ENCODE data around the gene EXOC4. TPM values are rescaled to one million over a fixed set of nuclear protein-coding genes. Genes with fewer than 3 reads are reported as not detected.

Gene EXOC4
- total and polyA plus RNA-seq, 2 donors (not counting 3 experiments of a cell fraction or from before 2014, with no cell fraction given) = 20.3 to 73.1 TPM

GRCh38 chr7:133497061-133497460 lies 244.2 kb downstream of the EXOC4 start:
- CTCF ChIA-PET = interaction anchor here (0.7 to 1.1 kb wide), 3 partner anchors 8 to 860 kb away, joined by 3 to 4 read pairs (median 4); no protein-coding TSS in a partner anchor
- dilution Hi-C loops (cut with MboI; ENCODE audit: extremely low pct_ligation_motif_present, low sequenced_read_pairs) = no loop called here
- Histone ChIP-seq H3K9me1 (replicated peaks; ENCODE audit: control insufficient read depth, extremely low read depth, insufficient read depth, low read length) (no peaks in the 10 kb centered on the region), H3K27ac (ENCODE audit: insufficient read depth, low read depth, low read length) (no peak overlapping the region), H3K4me1 (ENCODE audit: control insufficient read depth, extremely low read depth, insufficient read depth, low read length) (no peaks in the 10 kb centered on the region), H3K9ac (replicated peaks; ENCODE audit: extremely low read depth, insufficient read depth, low read length) (no peak overlapping the region), H3K27me3 (ENCODE audit: control insufficient read depth in 2 of 2, insufficient read depth in 2 of 2, low read length in 2 of 2) (no peaks in the 10 kb centered on the region), H3K9me3 (replicated peaks; ENCODE audit: control insufficient read depth, insufficient read depth, low read length) (no peaks in the 10 kb centered on the region), H4K20me1 (replicated peaks; ENCODE audit: control insufficient read depth, extremely low read depth, insufficient read depth, low read length) (no peaks in the 10 kb centered on the region), H2AFZ (ENCODE audit: low read depth, low read length) (no peak overlapping the region), H3K4me2 (ENCODE audit: insufficient read depth, low read length) (no peak overlapping the region), H3K36me3 (ENCODE audit: control insufficient read depth in 2 of 2, extremely low read depth in 1 of 2, insufficient read depth in 2 of 2, low read length in 2 of 2) (no peaks in the 10 kb centered on the region), H3K79me2 (ENCODE audit: control insufficient read depth, insufficient read depth, low read length) (no peaks in the 10 kb centered on the region), H3K4me3 (replicated peaks in 1 of 3; ENCODE audit: insufficient read depth in 1 of 3, low read depth in 1 of 3, low read length in 3 of 3) (no peak overlapping the region)
- BruUV-seq (replicated peaks) = no TSS peak
- POLR2A ChIA-PET = no interaction called here
- TF ChIP-seq POLR2AphosphoS5 (IDR thresholded peaks at IDR 0.05; ENCODE audit: insufficient read depth, low read depth, low read length) = no peak
- TF ChIP-seq FOS (IDR thresholded peaks at IDR 0.05; ENCODE audit: borderline replicate concordance, insufficient read depth, low read length) = no peak
- TF ChIP-seq MAX (IDR thresholded peaks at IDR 0.05; ENCODE audit: insufficient read depth, insufficient read length) = no peak
- no peak for TF ChIP-seq JUN (IDR thresholded peaks at IDR 0.05; ENCODE audit: borderline replicate concordance, insufficient read depth, insufficient read length, low read depth)
- no peak for TF ChIP-seq EZH2 (IDR thresholded peaks at IDR 0.05; ENCODE audit: borderline replicate concordance, low read depth, low read length, severe bottlenecking)
- FAIRE-seq = no peak
- no peak for DNase-seq (ENCODE audit: low read depth, low spot score)
- intact Hi-C loops (cut with micrococcal nuclease) = no loop called here

DNA sequence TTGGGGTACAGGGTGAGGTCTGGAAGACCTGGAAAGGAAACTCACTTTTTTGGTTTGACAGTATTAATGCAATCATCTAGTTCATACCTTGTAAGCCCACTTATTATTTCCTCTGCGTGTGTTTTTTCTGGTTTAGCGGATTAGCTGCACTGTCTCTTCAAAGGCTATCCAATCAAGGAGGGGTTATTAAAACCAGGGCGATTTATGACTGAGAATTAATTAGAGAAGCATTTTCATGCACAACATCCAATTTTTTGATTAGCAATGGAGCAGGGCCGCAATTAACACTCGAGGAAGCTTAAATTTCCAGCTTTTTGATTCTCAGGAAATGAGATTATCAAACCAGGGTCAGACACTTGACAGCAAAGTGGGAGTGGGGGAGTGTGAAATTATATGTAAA lies 248.9 kb downstream of the EXOC4 start:
- no TSS peak for BruUV-seq (replicated peaks)
- Histone ChIP-seq H3K79me2 (ENCODE audit: control insufficient read depth, insufficient read depth, low read length) (no peaks in the 10 kb centered on the region), H3K4me1 (ENCODE audit: control insufficient read depth, extremely low read depth, insufficient read depth, low read length) (no peaks in the 10 kb centered on the region), H3K9me3 (replicated peaks; ENCODE audit: control insufficient read depth, insufficient read depth, low read length) (no peaks in the 10 kb centered on the region), H3K9me1 (replicated peaks; ENCODE audit: control insufficient read depth, extremely low read depth, insufficient read depth, low read length) (no peaks in the 10 kb centered on the region), H3K27me3 (ENCODE audit: control insufficient read depth in 2 of 2, insufficient read depth in 2 of 2, low read length in 2 of 2) (no peaks in the 10 kb centered on the region), H4K20me1 (replicated peaks; ENCODE audit: control insufficient read depth, extremely low read depth, insufficient read depth, low read length) (no peaks in the 10 kb centered on the region), H3K9ac (replicated peaks; ENCODE audit: extremely low read depth, insufficient read depth, low read length) (no peak overlapping the region), H3K4me3 (replicated peaks in 1 of 3; ENCODE audit: insufficient read depth in 1 of 3, low read depth in 1 of 3, low read length in 3 of 3) (no peak overlapping the region), H3K27ac (ENCODE audit: insufficient read depth, low read depth, low read length) (no peak overlapping the region), H3K36me3 (ENCODE audit: control insufficient read depth in 2 of 2, extremely low read depth in 1 of 2, insufficient read depth in 2 of 2, low read length in 2 of 2) (no peaks in the 10 kb centered on the region), H3K4me2 (ENCODE audit: insufficient read depth, low read length) (no peak overlapping the region), H2AFZ (ENCODE audit: low read depth, low read length) (no peak overlapping the region)
- DNase-seq (ENCODE audit: low read depth, low spot score) (no peak), FAIRE-seq (no peak)
- ChIA-PET CTCF (interaction anchor here (1.0 to 2.2 kb wide), 2 partner anchors 12 to 19 kb away, joined by 3 to 5 read pairs; no protein-coding TSS in a partner anchor), POLR2A (no interaction called here)
- intact Hi-C loops (cut with micrococcal nuclease) = no loop called here
- TF ChIP-seq MAX (IDR thresholded peaks at IDR 0.05; ENCODE audit: insufficient read depth, insufficient read length) = no peak
- no peak for TF ChIP-seq POLR2AphosphoS5 (IDR thresholded peaks at IDR 0.05; ENCODE audit: insufficient read depth, low read depth, low read length)
- no peak for TF ChIP-seq EZH2 (IDR thresholded peaks at IDR 0.05; ENCODE audit: borderline replicate concordance, low read depth, low read length, severe bottlenecking)
- no peak for TF ChIP-seq FOS (IDR thresholded peaks at IDR 0.05; ENCODE audit: borderline replicate concordance, insufficient read depth, low read length)
- no peak for TF ChIP-seq GATA2 (IDR thresholded peaks at IDR 0.05; ENCODE audit: insufficient read depth, insufficient read length, low read depth, low read length)
- TF ChIP-seq POLR2A (IDR thresholded peaks at IDR 0.05; ENCODE audit: low read depth, low read length) = no peak
- dilution Hi-C loops (cut with MboI; ENCODE audit: extremely low pct_ligation_motif_present, low sequenced_read_pairs) = no loop called here
